Parathyroid adenoma (tissue), 2 donors: Measurements from ENCODE around the gene ZWILCH.

Source experiments
- H2AFZ ChIP-seq: fragments of 300-600 bp; sonication (generic); one replicate; pipeline ENCODE4 v1.7.0; 2017; ENCODE audit warnings: antibody characterized with exemption, mild to moderate bottlenecking
- H3K27ac ChIP-seq: fragments of 300-600 bp; sonication (generic); one replicate; pipeline ENCODE4 v1.7.0; 2017
- H3K27me3 ChIP-seq: fragments of 300-600 bp; sonication (generic); one replicate; pipeline ENCODE4 v1.7.0; 2017; ENCODE audit warnings: low read length; ENCODE audit not compliant: control insufficient read depth, insufficient read depth
- H3K36me3 ChIP-seq: fragments of 300-600 bp; sonication (generic); one replicate; pipeline ENCODE4 v1.7.0; 2017; ENCODE audit warnings: low read length; ENCODE audit not compliant: control insufficient read depth, insufficient read depth
- H3K4me1 ChIP-seq: fragments of 300-600 bp; sonication (generic); one replicate; pipeline ENCODE4 v1.7.0; 2017; ENCODE audit warnings: control low read depth
- H3K4me2 ChIP-seq: fragments of 300-600 bp; sonication (generic); one replicate; pipeline ENCODE4 v1.7.0; 2017; ENCODE audit warnings: low read length
- H3K4me3 ChIP-seq: fragments of 300-600 bp; sonication (generic); one replicate; pipeline ENCODE4 v1.7.0; 2017; ENCODE audit warnings: low read depth, low read length
- H3K79me2 ChIP-seq: fragments of 300-600 bp; sonication (generic); one replicate; pipeline ENCODE4 v1.7.0; 2017; ENCODE audit warnings: control low read depth
- H3K9ac ChIP-seq: fragments of 300-600 bp; sonication (generic); one replicate; pipeline ENCODE4 v1.7.0; 2017; ENCODE audit warnings: mild to moderate bottlenecking
- H3K9me3 ChIP-seq: fragments of 300-600 bp; sonication (generic); one replicate; pipeline ENCODE4 v1.7.0; 2017; ENCODE audit warnings: low read length; ENCODE audit not compliant: control insufficient read depth
- CTCF ChIP-seq: fragments of 300-600 bp; sonication (generic); IDR thresholded peaks from one replicate; pipeline ENCODE4 v1.7.0; 2017; ENCODE audit warnings: antibody characterized with exemption, mild to moderate bottlenecking
- donor health status: primary hyperparathyroidism.

ZWILCH gene

DNA sequence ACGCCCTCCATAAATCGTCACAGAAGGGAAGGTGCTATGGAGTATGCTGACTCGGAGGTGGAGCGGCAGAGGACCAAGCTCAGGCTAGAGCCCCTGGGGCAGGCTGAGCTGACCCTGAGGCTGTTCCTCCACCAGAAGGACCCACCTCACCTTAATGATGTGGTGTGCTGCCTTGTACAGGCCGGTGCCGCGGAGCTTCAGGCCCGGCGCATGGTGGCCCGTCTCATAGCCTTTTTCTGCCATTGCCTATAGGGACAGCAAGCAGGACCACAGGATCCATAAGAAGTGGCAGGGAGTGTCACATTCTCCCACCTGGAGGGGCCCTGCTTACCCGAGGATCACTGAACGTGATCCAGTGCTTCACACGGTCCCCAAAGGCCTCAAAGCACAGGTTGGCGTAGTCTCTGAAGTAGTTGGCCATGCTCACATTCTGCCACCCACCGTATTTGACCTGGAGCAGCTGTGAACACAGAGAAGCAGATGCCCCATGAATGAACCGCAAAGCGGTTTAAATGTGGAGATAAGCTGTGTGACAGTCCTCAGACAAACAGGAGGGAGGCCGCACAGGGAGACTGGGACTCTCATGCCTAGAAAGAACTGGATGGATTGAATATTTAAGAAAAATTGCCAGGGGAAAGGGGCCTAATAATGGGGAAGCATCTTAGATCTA, 55.9 kb downstream of the ZWILCH start:
- Histone ChIP-seq H3K36me3 (no peaks in the 10 kb centered on the region), H2AFZ (no peak overlapping the region), H3K9ac (no peak overlapping the region), H3K4me2 (no peak overlapping the region), H3K27me3 (no peaks in the 10 kb centered on the region), H3K27ac (no peak overlapping the region), H3K4me1 (no peaks in the 10 kb centered on the region), H3K9me3 (no peaks in the 10 kb centered on the region), H3K79me2 (no peaks in the 10 kb centered on the region), H3K4me3 (no peak overlapping the region)
- no peak for TF ChIP-seq CTCF

DNA sequence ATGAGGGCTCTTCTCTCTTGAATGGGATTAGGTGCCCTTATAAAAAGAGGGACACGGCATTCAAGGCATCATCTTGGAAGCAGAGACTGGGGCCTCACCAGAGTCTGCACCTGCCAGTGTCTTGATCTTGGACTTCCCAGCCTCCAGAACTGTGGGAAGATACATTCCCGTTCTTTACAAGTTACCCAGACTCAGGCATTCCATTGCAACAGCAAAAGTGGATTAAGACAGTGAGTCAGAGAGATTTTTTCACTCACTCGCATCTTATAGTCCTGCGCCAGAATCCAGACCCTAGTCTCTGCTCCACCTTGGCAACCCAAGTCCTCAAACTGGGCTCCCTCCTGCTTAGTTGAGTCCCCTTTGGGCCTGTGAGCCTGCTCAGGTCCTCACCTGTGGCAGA, 58.0 kb downstream of the ZWILCH start:
- Histone ChIP-seq H3K27ac (no peak overlapping the region), H2AFZ (no peak overlapping the region), H3K27me3 (no peaks in the 10 kb centered on the region), H3K9ac (no peak overlapping the region), H3K4me1 (no peaks in the 10 kb centered on the region), H3K4me2 (no peak overlapping the region), H3K36me3 (no peaks in the 10 kb centered on the region), H3K4me3 (no peak overlapping the region), H3K79me2 (no peaks in the 10 kb centered on the region), H3K9me3 (no peaks in the 10 kb centered on the region)
- no peak for TF ChIP-seq CTCF

GRCh38 chr15:66563566-66564110, 58.5 kb downstream of the ZWILCH start:
- H3K4me3 ChIP-seq: no peak overlapping the region
- no peaks in the 10 kb centered on the region for H3K79me2 ChIP-seq
- H3K36me3 ChIP-seq: no peaks in the 10 kb centered on the region
- H3K27me3 ChIP-seq: no peaks in the 10 kb centered on the region
- no peak overlapping the region for H2AFZ ChIP-seq
- H3K4me2 ChIP-seq: no peak overlapping the region
- H3K9ac ChIP-seq: no peak overlapping the region
- no peak for TF ChIP-seq CTCF
- no peaks in the 10 kb centered on the region for H3K4me1 ChIP-seq
- H3K9me3 ChIP-seq: no peaks in the 10 kb centered on the region
- H3K27ac ChIP-seq: no peak overlapping the region

DNA sequence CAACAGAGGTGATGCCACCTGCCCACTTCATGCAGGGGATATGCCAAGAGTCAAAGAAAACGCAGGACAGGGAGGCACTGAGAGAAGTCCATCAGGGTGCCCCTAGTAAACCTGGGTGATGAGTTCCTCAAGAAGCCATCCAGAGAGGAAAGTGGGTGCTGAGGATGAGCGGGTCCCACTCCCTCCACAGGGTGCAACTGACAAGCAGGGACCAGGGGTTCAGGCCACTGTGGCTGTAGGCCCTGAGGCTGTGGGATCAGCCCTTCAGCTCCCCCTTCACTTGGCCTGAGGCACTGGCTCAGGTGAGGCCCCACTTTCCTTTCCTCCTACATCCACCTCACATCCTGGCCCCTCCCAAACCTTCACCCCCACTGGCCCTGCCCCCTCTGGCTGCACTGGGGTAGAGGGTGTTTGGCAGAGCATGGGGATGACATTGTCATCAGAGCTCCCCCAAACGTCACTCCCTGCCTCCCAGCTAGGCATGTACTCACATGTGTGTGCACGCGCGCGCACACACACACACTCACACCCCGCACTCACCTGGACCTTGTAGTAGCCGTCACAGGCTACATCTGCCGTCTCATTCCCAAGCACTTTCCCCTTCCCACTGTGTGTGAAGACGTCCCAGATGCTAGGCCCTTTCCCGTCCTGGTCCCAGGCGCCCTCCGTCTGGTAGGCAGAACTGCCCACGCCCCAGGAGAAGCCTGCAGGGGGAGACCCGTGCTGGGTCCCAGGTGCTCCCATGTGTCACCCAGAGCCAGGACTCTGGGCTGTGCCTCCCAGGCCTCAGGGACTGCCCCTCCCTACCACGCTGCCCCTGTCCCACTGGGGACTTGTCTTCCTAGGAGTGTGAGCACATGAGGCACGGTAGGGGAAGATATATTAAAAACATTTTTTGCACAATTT, 59.3 kb downstream of the ZWILCH start:
- H2AFZ ChIP-seq: no peak overlapping the region
- no peak overlapping the region for H3K4me2 ChIP-seq
- TF ChIP-seq CTCF: no peak
- no peaks in the 10 kb centered on the region for H3K9me3 ChIP-seq
- H3K27ac ChIP-seq: no peak overlapping the region
- H3K27me3 ChIP-seq: no peaks in the 10 kb centered on the region
- H3K4me1 ChIP-seq: no peaks in the 10 kb centered on the region
- no peak overlapping the region for H3K9ac ChIP-seq
- no peaks in the 10 kb centered on the region for H3K79me2 ChIP-seq
- no peak overlapping the region for H3K4me3 ChIP-seq
- H3K36me3 ChIP-seq: no peaks in the 10 kb centered on the region
